Measurements from ENCODE around the gene VPS8.

The VPS8 gene

DNA sequence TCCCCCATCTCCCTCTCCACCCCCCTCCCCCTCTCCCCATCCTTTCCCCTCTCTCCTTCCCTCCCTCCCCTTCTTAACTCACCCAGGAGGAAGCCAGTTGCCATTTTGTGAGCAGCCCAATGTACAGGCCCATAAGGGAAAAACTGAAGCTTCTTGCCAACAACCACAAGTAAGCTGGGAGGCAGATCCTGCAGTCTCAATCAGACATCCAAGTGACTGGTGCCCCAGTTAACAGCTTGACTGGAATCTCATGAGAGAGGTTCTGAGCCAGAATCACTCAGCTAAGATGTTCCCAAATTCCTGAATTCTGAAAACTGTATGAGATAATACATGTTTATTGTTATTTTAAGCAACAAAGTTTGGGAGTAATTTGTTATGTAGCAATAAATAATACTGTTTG is 250.2 kb downstream of the VPS8 start:
- H3F3A ChIP-seq (ENCODE audit: insufficient read depth) = no peaks in the 10 kb centered on the region
- H3K4me3 ChIP-seq (ENCODE audit: insufficient read depth, low read length, poor library complexity, severe bottlenecking) = no peak overlapping the region
- no peaks in the 10 kb centered on the region for H4K20me1 ChIP-seq (ENCODE audit: low read depth, low read length)
- H3K27me3 ChIP-seq (ENCODE audit: low read length) = no peaks in the 10 kb centered on the region
- no peaks in the 10 kb centered on the region for H3K9me2 ChIP-seq (replicated peaks; ENCODE audit: insufficient read depth, low read length)
- no peak overlapping the region for H2AFZ ChIP-seq (ENCODE audit: low read depth, low read length, severe bottlenecking)
- H3K9ac ChIP-seq (ENCODE audit: low read length) = no peak overlapping the region
- H3K27ac ChIP-seq (ENCODE audit: low read depth, low read length) = no peak overlapping the region
- H3K4me2 ChIP-seq (ENCODE audit: low read depth, low read length, poor library complexity, severe bottlenecking) = no peak overlapping the region
- TF ChIP-seq, protein P1, sequence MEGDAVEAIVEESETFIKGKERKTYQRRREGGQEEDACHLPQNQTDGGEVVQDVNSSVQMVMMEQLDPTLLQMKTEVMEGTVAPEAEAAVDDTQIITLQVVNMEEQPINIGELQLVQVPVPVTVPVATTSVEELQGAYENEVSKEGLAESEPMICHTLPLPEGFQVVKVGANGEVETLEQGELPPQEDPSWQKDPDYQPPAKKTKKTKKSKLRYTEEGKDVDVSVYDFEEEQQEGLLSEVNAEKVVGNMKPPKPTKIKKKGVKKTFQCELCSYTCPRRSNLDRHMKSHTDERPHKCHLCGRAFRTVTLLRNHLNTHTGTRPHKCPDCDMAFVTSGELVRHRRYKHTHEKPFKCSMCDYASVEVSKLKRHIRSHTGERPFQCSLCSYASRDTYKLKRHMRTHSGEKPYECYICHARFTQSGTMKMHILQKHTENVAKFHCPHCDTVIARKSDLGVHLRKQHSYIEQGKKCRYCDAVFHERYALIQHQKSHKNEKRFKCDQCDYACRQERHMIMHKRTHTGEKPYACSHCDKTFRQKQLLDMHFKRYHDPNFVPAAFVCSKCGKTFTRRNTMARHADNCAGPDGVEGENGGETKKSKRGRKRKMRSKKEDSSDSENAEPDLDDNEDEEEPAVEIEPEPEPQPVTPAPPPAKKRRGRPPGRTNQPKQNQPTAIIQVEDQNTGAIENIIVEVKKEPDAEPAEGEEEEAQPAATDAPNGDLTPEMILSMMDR (IDR thresholded peaks at IDR 0.05; ENCODE audit: insufficient read depth, low read length, poor library complexity, severe bottlenecking) = no peak
- no peak for TF ChIP-seq EZH2phosphoT487 (conservative IDR thresholded peaks at IDR 0.05; ENCODE audit: low read length)
- H3K9me3 ChIP-seq (ENCODE audit: insufficient read depth, low read length) = peaks cover 19% of the 10 kb centered on the region; the same call in 1 of the 2 replicates
- no peaks in the 10 kb centered on the region for H3K36me3 ChIP-seq (ENCODE audit: low read length)
- no peaks in the 10 kb centered on the region for H3K79me2 ChIP-seq (ENCODE audit: insufficient read depth, low read length)

DNA sequence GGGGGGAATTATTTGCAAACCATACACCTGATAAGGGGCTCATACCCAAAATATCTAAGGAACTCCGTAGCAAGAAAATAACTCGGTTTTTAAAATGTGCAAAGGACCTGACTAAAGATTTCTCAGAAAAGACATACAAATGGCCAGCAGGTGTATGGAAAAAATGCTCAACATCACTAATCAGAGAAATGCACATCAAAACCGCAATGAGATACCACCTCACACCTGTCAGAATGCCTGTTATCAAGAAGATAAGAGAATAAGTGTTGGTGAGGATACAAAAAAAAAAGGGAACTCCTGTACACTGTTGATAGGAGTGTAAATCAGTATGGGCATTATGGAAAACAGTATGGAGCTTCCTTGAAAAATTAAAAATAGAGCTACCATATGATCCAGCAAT is 251.5 kb downstream of the VPS8 start:
- no peak overlapping the region for H3K27ac ChIP-seq (ENCODE audit: low read depth, low read length)
- no peaks in the 10 kb centered on the region for H3K36me3 ChIP-seq (ENCODE audit: low read length)
- no peaks in the 10 kb centered on the region for H3K79me2 ChIP-seq (ENCODE audit: insufficient read depth, low read length)
- no peaks in the 10 kb centered on the region for H3K9me2 ChIP-seq (replicated peaks; ENCODE audit: insufficient read depth, low read length)
- TF ChIP-seq EZH2phosphoT487 (conservative IDR thresholded peaks at IDR 0.05; ENCODE audit: low read length) = no peak
- TF ChIP-seq, protein P1 (IDR thresholded peaks at IDR 0.05; ENCODE audit: insufficient read depth, low read length, poor library complexity, severe bottlenecking) = no peak
- no peak overlapping the region for H3K4me3 ChIP-seq (ENCODE audit: insufficient read depth, low read length, poor library complexity, severe bottlenecking)
- H3K27me3 ChIP-seq (ENCODE audit: low read length) = no peaks in the 10 kb centered on the region
- H2AFZ ChIP-seq (ENCODE audit: low read depth, low read length, severe bottlenecking) = no peak overlapping the region
- no peaks in the 10 kb centered on the region for H3F3A ChIP-seq (ENCODE audit: insufficient read depth)
- peaks cover 14% of the 10 kb centered on the region; the same call in 1 of the 2 replicates for H3K9me3 ChIP-seq (ENCODE audit: insufficient read depth, low read length)
- H4K20me1 ChIP-seq (ENCODE audit: low read depth, low read length) = no peaks in the 10 kb centered on the region
- no peak overlapping the region for H3K4me2 ChIP-seq (ENCODE audit: low read depth, low read length, poor library complexity, severe bottlenecking)
- H3K9ac ChIP-seq (ENCODE audit: low read length) = no peak overlapping the region

DNA sequence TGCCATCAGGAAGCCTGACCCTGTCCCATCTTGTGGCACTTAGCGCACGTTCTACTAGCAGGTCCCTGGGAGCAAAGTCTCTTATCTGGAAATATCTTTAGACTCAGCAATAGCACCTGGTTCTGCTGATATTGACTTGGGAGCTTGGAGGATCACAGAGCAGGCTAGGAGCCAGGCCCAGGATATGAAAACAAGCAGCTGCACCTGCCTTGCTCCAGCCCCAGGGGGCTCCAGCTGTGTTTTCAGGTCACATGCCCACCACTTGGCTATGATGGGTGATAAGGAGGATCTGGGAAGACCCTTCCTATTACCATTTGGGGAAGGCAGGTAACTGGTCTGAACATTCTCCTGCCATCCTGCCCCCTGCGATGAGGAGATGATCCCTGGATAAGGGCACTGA is 253.1 kb downstream of the VPS8 start:
- Histone ChIP-seq H3K9me3 (ENCODE audit: insufficient read depth, low read length) (peaks cover 9% of the 10 kb centered on the region; the same call in 1 of the 2 replicates), H3K27me3 (ENCODE audit: low read length) (no peaks in the 10 kb centered on the region), H4K20me1 (ENCODE audit: low read depth, low read length) (no peaks in the 10 kb centered on the region), H3K36me3 (ENCODE audit: low read length) (no peaks in the 10 kb centered on the region), H3K4me2 (ENCODE audit: low read depth, low read length, poor library complexity, severe bottlenecking) (no peak overlapping the region), H3K79me2 (ENCODE audit: insufficient read depth, low read length) (no peaks in the 10 kb centered on the region), H2AFZ (ENCODE audit: low read depth, low read length, severe bottlenecking) (no peak overlapping the region), H3K9me2 (replicated peaks; ENCODE audit: insufficient read depth, low read length) (no peaks in the 10 kb centered on the region), H3F3A (ENCODE audit: insufficient read depth) (no peaks in the 10 kb centered on the region), H3K9ac (ENCODE audit: low read length) (no peak overlapping the region), H3K4me3 (ENCODE audit: insufficient read depth, low read length, poor library complexity, severe bottlenecking) (no peak overlapping the region), H3K27ac (ENCODE audit: low read depth, low read length) (no peak overlapping the region)
- TF ChIP-seq, protein P1 (IDR thresholded peaks at IDR 0.05; ENCODE audit: insufficient read depth, low read length, poor library complexity, severe bottlenecking) = no peak
- no peak for TF ChIP-seq EZH2phosphoT487 (conservative IDR thresholded peaks at IDR 0.05; ENCODE audit: low read length)

Data from SU-DHL-6 (cell line).